ENCODE measurements around the gene HOXD8. TPM values are rescaled to one million over a fixed set of nuclear protein-coding genes. Genes with fewer than 3 reads are reported as not detected.

The HOXD8 gene
- total RNA-seq, 1 experiment from 2014 or later, result 22.0 TPM

DNA sequence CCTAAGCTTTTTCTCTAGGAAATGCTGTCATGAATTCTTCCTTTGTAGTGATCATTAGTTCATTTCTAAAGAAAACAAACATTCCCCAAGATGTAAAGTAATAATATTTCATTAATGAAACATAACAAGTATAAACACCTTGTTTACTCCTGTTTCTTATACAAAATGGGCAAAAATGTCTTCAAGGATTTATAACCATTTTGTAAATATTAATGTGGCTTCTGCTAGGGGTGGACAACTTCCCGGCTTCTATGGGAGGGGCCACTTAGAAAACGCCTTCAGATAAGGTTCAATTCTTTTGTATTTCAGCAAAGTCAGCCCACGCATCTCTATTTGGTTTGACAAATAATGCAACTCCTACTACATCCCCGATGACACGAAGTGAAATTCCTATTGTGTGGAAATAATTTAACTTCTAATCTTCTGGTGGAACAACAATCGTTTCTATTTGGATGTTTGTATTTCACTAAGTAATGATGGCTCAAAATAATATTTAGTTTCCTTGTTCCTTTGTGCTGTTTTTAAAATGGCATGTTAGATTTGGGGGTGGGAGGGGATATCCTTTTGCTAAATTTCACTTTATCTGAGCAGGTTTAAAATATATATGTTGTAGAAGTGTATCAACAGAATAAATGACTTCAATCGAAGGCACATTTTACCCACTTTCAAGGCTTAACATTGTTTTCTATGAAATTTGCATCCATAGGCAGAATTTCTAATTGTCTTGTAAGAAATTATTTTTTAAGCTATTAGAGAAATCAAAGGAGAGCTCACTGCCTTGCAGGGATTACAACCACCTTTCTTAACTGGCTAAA is 44.3 kb downstream of the HOXD8 start:
- in situ Hi-C loops (cut with HindIII; ENCODE audit: low pct_unique_long_range_greater_than_20kb, low sequenced_read_pairs), result no loop called here

GRCh38 chr2:176174382-176174823 is 44.9 kb downstream of the HOXD8 start:
- in situ Hi-C loops (cut with HindIII; ENCODE audit: low pct_unique_long_range_greater_than_20kb, low sequenced_read_pairs), result no loop called here
- no peak for DNase-seq (ENCODE audit: low read depth)

More for the DNA sequence above, 44.3 kb downstream of the HOXD8 start:
- DNase-seq (ENCODE audit: low read depth), result no peak

DNA sequence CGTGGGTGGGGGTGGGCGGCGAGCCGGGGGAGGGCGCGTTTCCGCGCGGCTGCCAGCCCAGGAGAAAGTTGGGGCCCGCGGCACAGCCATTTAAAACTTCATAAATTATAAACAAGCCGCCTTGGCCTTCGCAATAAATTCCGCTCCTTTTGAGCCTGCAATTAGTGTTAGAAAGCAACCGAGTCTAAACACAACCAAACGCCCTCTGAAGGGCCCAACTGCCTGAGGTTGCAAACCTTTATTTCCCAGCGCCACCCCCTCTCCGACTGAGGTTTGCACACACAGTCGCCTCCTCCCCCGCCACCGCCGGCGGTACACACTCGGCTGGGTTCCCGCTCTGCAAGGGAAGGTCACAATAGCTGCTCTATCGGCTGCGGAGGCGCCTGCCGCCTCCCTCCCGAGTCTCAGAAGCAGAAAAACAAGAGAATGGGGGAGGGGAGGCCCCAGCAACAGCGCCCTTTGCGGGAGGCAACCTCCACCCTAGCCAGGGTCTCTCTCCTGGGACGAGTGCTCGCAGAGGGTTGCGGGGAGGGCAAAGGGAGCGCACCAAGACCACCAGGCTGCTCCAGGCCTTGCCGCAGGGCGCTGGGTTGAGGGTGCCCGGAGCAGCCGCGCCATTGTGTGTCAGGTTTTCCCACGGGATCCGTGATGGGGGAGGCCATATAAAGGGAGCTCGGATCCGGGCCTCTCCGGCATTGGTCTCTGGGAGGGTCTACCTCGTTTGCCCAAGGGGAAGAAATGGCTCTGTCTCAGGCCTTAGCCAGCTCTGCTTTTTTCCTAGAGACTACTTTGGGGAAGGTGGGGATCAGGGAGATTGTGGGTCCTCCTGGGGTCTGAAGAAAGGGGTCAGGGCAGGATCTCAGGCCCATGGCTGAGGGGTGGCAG is 45.6 kb downstream of the HOXD8 start:
- in situ Hi-C loops (cut with HindIII; ENCODE audit: low pct_unique_long_range_greater_than_20kb, low sequenced_read_pairs), result no loop called here
- no peak for DNase-seq (ENCODE audit: low read depth)

GRCh38 chr2:176175709-176176607 is 46.5 kb downstream of the HOXD8 start:
- in situ Hi-C loops (cut with HindIII; ENCODE audit: low pct_unique_long_range_greater_than_20kb, low sequenced_read_pairs), result no loop called here
- DNase-seq (ENCODE audit: low read depth), result no peak

DNA sequence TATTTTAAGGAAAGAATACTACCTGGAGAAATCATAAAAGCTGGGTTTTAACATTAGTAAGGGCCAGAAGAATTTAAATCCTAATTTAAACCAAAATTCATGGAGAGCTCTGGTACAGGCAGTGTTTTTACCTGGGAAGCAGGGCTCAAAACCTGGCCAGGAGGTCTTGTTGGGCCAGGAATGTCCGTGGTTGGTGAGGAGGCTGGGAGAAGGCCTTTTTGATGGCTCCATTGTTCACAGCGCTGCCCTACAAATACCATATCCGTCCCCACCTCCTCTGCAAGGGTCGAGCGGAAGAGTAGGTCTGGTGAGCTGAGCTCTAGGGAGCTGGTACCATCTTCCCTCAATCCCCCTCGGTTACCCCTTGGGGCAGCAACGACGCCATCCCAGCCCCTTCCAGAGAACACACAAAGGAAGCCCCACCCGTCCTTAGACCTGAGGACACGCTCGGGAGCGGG is 48.1 kb downstream of the HOXD8 start:
- no peak for DNase-seq (ENCODE audit: low read depth)
- in situ Hi-C loops (cut with HindIII; ENCODE audit: low pct_unique_long_range_greater_than_20kb, low sequenced_read_pairs), result no loop called here

- DNase-seq (ENCODE audit: low read depth), result peak; percentile 57
- in situ Hi-C loops (cut with HindIII; ENCODE audit: low pct_unique_long_range_greater_than_20kb, low sequenced_read_pairs), result no loop called here
Measured at GRCh38 chr2:176178038-176178756, 48.7 kb downstream of the HOXD8 start.

- DNase-seq (ENCODE audit: low read depth), result peak; percentile 31
- in situ Hi-C loops (cut with HindIII; ENCODE audit: low pct_unique_long_range_greater_than_20kb, low sequenced_read_pairs), result no loop called here
Measured at GRCh38 chr2:176178757-176179295, 49.3 kb downstream of the HOXD8 start.

DNA sequence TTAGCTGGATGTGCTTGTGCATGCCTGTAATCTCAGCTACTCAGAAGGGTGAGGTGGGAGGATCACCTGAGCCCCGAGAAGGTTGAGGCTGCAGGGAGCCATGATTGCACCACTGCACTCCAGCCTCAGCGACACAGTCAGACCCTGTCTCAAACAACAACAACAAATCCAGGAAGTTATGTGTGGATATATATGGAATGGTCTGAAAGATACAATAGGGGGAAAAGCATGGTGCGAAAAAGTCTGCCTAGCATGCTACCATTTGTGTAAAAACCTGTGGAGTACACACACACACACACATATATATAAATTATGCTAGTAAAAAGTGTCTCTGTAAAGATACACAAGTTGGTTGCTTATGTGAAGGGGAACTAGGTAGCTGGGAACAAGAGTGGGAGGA is 52.0 kb downstream of the HOXD8 start:
- DNase-seq (ENCODE audit: low read depth), result no peak
- in situ Hi-C loops (cut with HindIII; ENCODE audit: low pct_unique_long_range_greater_than_20kb, low sequenced_read_pairs), result no loop called here

Other genes starting within 250 kb of the HOXD8 start
- 7.1 and 24.1 TPM in 2 replicates for gene LNPK, start 127.4 kb upstream of the HOXD8 start, total RNA-seq (2014; rRNA removed; shearing (Covaris generic); ENCODE audit: low replicate concordance)
- gene EVX2, start 45.7 kb upstream of the HOXD8 start, total RNA-seq (2014; rRNA removed; shearing (Covaris generic); ENCODE audit: low replicate concordance), result not detected in 2 replicates
- not detected in 2 replicates for gene HOXD13, start 37.0 kb upstream of the HOXD8 start, total RNA-seq (2014; rRNA removed; shearing (Covaris generic); ENCODE audit: low replicate concordance)
- not detected in 2 replicates for gene HOXD12, start 29.9 kb upstream of the HOXD8 start, total RNA-seq (2014; rRNA removed; shearing (Covaris generic); ENCODE audit: low replicate concordance)
- gene HOXD11, start 22.4 kb upstream of the HOXD8 start, total RNA-seq (2014; rRNA removed; shearing (Covaris generic); ENCODE audit: low replicate concordance), result 3.7 TPM in 1 of 2 replicates, not detected in the other
- 4.3 and 8.8 TPM in 2 replicates for gene HOXD10, start 12.9 kb upstream of the HOXD8 start, total RNA-seq (2014; rRNA removed; shearing (Covaris generic); ENCODE audit: low replicate concordance)
- 9.5 and 13.4 TPM in 2 replicates for gene HOXD9, start 7.0 kb upstream of the HOXD8 start, total RNA-seq (2014; rRNA removed; shearing (Covaris generic); ENCODE audit: low replicate concordance)
- gene HOXD4, start 21.8 kb downstream of the HOXD8 start, total RNA-seq (2014; rRNA removed; shearing (Covaris generic); ENCODE audit: low replicate concordance), result 0.17 TPM in 1 of 2 replicates, not detected in the other
- gene HOXD3, start 27.6 kb downstream of the HOXD8 start, total RNA-seq (2014; rRNA removed; shearing (Covaris generic); ENCODE audit: low replicate concordance), result 4.8 and 7.5 TPM in 2 replicates
- 2.4 TPM in 1 of 2 replicates, not detected in the other for gene HOXD1, start 59.0 kb downstream of the HOXD8 start, total RNA-seq (2014; rRNA removed; shearing (Covaris generic); ENCODE audit: low replicate concordance)
- 60.2 and 69.4 TPM in 2 replicates for gene MTX2, start 139.7 kb downstream of the HOXD8 start, total RNA-seq (2014; rRNA removed; shearing (Covaris generic); ENCODE audit: low replicate concordance)